Colonic mucosa (tissue), 4 donors: ENCODE data around the gene WDR75. TPM values are rescaled to one million over a fixed set of nuclear protein-coding genes. Genes with fewer than 3 reads are reported as not detected.
"Not testable (repeated sequence)": the region's sequence is repeated elsewhere in the genome, so short reads cannot be mapped to it uniquely, and the experiment has no call there.

Experiments used
- DNase-seq: peaks from one replicate; pipeline ENCODE4 v3.0.0-alpha.2; 2020
- H3K27ac ChIP-seq: fragments of 200-600 bp; one replicate; pipeline ENCODE4 v1.8.0; 2021
- H3K27me3 ChIP-seq: fragments of 200-600 bp; one replicate; pipeline ENCODE4 v1.8.0; 2021
- H3K36me3 ChIP-seq: fragments of 200-600 bp; one replicate; pipeline ENCODE4 v1.8.0; 2021
- H3K4me1 ChIP-seq: fragments of 200-600 bp; one replicate; pipeline ENCODE4 v1.8.0; 2021; ENCODE audit warnings: mild to moderate bottlenecking
- H3K4me3 ChIP-seq: fragments of 200-600 bp; one replicate; pipeline ENCODE4 v1.8.0; 2021
- H3K9ac ChIP-seq, 2 donors: one replicate each; pipeline ENCODE4 v1.7.0; 2013; ENCODE audit warnings: control low read depth in 2 of 2, low read depth in 2 of 2, low read length in 2 of 2
- H3K9me3 ChIP-seq: fragments of 200-600 bp; one replicate; pipeline ENCODE4 v1.8.0; 2021
- intact Hi-C: fragments of 100-400 bp; cut with DNase I; formaldehyde crosslinking; loops from one replicate; pipeline ENCODE4 v1.14.1; 2022
- total RNA-seq, 2 donors: library from RNA; stranded (reverse); fragmentation: NEBNext Ultra II Directional in 1 of 2; extraction: Animal tissue kit (Norgen Biotek cat#: 25700) in 1 of 2; gene quantifications; one replicate each; pipeline ENCODE4 v1.2.1, GENCODE V29; 2021
- TF ChIP-seq, protein P1 (sequence below): fragments of 200-600 bp; IDR thresholded peaks from one replicate; pipeline ENCODE4 v1.8.0; 2022; ENCODE audit warnings: antibody characterized with exemption, mild to moderate bottlenecking
- donor health status: healthy.
- donor health status: DM: no; HTN: no; CAD: no.
- donor health status: DM: no; HTN: no; CAD: no.

The WDR75 gene
- total RNA-seq, 2 donors from 2014 or later, result 19.0 to 21.4 TPM

DNA sequence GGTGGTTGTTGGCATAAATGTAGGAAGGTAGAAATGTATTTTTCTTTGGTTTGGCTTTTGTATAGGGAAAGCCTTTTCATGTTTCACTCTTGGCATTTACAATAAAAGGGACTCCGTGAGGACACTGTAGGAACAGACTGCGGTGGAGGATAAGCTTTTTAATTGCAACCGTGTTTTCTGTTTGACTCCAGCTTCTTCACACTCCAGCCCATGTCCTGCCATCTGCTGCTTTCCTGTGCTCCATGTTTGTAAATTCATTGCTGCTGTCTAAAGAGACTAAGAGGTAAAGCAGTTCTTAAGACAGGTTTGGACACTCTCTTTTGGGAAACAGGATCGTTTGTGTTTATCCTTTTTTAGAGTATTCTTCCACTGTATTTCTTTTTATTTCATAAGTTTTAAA lies 33.3 kb downstream of the WDR75 start:
- no peak overlapping the region for H3K4me3 ChIP-seq
- H3K9ac ChIP-seq, result no peak overlapping the region
- intact Hi-C loops, result no loop called here
- TF ChIP-seq, protein P1, sequence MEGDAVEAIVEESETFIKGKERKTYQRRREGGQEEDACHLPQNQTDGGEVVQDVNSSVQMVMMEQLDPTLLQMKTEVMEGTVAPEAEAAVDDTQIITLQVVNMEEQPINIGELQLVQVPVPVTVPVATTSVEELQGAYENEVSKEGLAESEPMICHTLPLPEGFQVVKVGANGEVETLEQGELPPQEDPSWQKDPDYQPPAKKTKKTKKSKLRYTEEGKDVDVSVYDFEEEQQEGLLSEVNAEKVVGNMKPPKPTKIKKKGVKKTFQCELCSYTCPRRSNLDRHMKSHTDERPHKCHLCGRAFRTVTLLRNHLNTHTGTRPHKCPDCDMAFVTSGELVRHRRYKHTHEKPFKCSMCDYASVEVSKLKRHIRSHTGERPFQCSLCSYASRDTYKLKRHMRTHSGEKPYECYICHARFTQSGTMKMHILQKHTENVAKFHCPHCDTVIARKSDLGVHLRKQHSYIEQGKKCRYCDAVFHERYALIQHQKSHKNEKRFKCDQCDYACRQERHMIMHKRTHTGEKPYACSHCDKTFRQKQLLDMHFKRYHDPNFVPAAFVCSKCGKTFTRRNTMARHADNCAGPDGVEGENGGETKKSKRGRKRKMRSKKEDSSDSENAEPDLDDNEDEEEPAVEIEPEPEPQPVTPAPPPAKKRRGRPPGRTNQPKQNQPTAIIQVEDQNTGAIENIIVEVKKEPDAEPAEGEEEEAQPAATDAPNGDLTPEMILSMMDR, result no peak
- no peak for DNase-seq
- H3K9me3 ChIP-seq, result no peaks in the 10 kb centered on the region
- H3K27me3 ChIP-seq, result no peaks in the 10 kb centered on the region
- H3K36me3 ChIP-seq, result no peaks in the 10 kb centered on the region
- no peak overlapping the region for H3K27ac ChIP-seq
- no peaks in the 10 kb centered on the region for H3K4me1 ChIP-seq

DNA sequence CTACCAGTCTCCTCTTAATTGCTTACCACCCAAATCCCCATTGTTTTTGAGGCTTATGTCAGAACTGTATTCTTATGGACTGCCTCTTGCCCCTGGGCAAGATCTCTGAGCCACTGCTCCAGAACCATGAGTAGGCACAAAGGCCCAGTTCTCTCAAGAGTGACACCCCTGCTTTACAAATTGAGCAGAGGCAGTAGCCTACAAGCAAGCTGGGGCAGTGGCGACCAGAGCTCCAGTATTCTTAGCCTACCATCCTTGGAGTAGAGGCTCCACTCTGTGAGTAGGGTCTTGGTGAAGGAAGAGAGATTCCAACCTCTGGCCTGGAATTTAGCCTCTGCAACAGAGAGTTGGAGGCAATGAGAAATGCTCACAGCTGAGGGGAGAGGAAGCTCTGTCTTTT lies 36.5 kb downstream of the WDR75 start:
- Histone ChIP-seq H3K27ac (no peak overlapping the region), H3K9ac (no peak overlapping the region), H3K4me1 (no peaks in the 10 kb centered on the region), H3K9me3 (no peaks in the 10 kb centered on the region), H3K36me3 (no peaks in the 10 kb centered on the region), H3K4me3 (no peak overlapping the region), H3K27me3 (no peaks in the 10 kb centered on the region)
- TF ChIP-seq, protein P1, result no peak
- intact Hi-C loops, result no loop called here
- no peak for DNase-seq

DNA sequence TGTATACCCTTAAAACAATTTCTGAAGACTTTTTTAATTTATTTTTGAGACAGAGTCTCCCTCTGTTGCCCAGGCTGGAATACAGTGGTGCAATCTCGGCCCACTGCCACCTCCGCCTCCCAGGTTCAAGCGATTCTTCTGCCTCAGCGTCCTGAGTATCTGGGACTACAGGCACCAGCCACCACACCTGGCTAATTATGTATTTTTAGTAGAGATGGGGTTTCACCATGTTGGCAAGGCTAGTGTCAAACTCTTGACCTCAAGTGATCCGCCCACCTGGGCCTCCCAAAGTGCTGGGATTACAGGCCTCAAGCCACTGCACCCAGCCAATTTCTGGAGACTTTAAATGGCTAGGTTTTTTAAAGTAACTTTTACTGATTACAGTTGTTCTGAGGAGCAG lies 37.0 kb downstream of the WDR75 start:
- H3K4me3 ChIP-seq, H3K9me3 ChIP-seq, H3K9ac ChIP-seq, H3K27ac ChIP-seq, DNase-seq, intact Hi-C loops, H3K36me3 ChIP-seq, H3K27me3 ChIP-seq, H3K4me1 ChIP-seq: not testable (repeated sequence)

DNA sequence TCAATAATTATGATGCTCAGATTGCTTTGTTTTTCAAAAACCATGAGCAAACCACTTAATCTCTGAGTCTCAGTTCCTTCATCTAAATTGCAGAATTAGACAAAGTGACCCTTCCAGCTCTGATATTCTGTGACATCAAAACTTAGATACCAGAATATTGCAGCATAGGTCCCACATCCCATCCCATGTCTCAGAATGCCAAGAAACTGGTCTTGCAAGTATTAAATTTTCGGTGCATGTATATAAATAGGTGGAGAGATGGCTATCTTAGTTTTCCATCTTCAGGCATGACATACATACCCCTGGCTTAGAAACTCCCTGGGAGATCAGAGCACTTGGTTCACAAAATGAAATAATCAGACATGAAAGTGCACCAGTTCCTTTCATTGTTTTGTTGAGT lies 39.8 kb downstream of the WDR75 start:
- Histone ChIP-seq H3K4me1 (no peaks in the 10 kb centered on the region), H3K27ac (no peak overlapping the region), H3K9me3 (no peaks in the 10 kb centered on the region), H3K36me3 (no peaks in the 10 kb centered on the region), H3K4me3 (no peak overlapping the region), H3K9ac (no peak overlapping the region), H3K27me3 (no peaks in the 10 kb centered on the region)
- TF ChIP-seq, protein P1, result no peak
- no peak for DNase-seq
- intact Hi-C loops, result no loop called here

DNA sequence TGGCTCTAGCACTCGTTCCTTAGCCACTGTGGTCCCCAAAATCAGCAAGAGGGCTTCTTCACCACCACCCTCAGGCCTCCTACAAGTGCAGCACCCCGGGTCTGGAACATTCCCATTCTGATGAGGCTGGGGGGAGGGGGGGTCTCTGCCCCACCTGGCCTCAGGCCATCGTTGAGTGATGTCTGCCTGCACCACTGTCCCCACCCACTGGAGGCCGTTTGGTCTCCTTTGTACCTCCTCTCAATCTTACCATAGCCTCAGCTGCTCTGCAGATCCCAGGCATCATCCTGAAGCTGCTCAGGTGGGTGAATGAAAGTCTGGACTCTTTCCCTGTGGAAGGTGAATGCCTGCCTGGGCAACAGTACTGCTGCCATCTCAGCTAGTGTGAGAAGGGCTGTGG lies 42.3 kb downstream of the WDR75 start:
- Histone ChIP-seq H3K36me3 (no peaks in the 10 kb centered on the region), H3K27me3 (no peaks in the 10 kb centered on the region), H3K27ac (no peak overlapping the region), H3K4me3 (no peak overlapping the region), H3K9ac (no peak overlapping the region), H3K9me3 (no peaks in the 10 kb centered on the region), H3K4me1 (no peaks in the 10 kb centered on the region)
- no peak for DNase-seq
- TF ChIP-seq, protein P1, result no peak
- intact Hi-C loops, result no loop called here

DNA sequence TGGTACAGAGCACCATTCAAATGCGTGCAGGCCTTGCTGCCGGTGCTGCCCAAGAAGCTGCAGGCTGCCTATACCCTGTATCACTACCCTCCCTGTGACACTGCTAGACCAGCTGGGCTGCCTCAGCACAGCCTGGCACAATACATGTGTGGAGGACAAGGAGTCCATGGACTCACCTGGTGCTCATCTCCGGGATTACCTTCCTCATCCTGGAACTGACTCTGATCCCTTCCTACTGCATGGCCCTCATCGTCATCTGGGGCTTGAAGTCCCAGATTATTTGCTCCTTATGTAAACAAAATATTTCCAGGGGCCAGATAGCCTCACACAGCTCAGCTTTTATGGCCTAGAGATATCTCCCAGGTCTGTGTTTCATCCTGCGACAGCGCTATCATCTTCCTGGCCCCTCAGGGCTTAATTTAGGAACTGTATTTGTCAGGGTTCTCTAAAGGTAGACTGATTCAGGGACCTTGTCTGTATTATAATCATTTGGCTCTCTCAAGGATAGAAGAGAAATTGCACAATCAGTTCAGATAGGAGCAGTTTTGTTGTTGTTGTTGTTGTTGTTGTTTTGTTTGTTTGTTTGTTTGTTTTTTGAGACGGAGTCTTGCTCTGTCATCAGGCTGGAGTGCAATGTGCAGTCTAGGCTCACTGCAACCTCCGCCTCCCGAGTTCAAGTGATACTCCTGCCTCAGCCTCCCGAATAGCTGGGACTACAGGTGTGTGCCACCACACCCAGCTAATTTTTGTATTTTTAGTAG lies 42.9 kb downstream of the WDR75 start:
- H3K4me1 ChIP-seq, result no peaks in the 10 kb centered on the region
- H3K36me3 ChIP-seq, result no peaks in the 10 kb centered on the region
- DNase-seq, result no peak
- TF ChIP-seq, protein P1, result no peak
- no peak overlapping the region for H3K27ac ChIP-seq
- no peaks in the 10 kb centered on the region for H3K27me3 ChIP-seq
- H3K9ac ChIP-seq, result no peak overlapping the region
- intact Hi-C loops, result no loop called here
- no peak overlapping the region for H3K4me3 ChIP-seq
- H3K9me3 ChIP-seq, result no peaks in the 10 kb centered on the region
